B cell (primary cell): ENCODE data around the gene CLEC4M. TPM values are rescaled to one million over a fixed set of nuclear protein-coding genes. Genes with fewer than 3 reads are reported as not detected.

Source experiments
- ATAC-seq: fragments of 200-7000 bp; cut with Tn5 transposase; one replicate; pipeline ENCODE4 v1.10.0; 2021; ENCODE audit warnings: low read depth, mild to moderate bottlenecking, moderate number of reproducible peaks, moderate library complexity
- CTCF ChIA-PET: fragments of 350-600 bp; sonication (Branson Sonifier 250); formaldehyde crosslinking; loops from one replicate; lab custom pipeline; 2021; ENCODE audit warnings: antibody characterized with exemption, inconsistent platforms; lab: Charles Lee
- POLR2A ChIA-PET: fragments of 350-600 bp; sonication (Branson Sonifier 250); formaldehyde crosslinking; loops from one replicate; lab custom pipeline; 2021; ENCODE audit warnings: antibody characterized with exemption; lab: Charles Lee
- DNase-seq: peaks from one replicate; pipeline ENCODE4 v3.0.0; 2013
- H2AFZ ChIP-seq: 2 replicates; pipeline ENCODE4 v1.6.1; 2012; ENCODE audit warnings: mild to moderate bottlenecking, low read depth, low read length; ENCODE audit not compliant: insufficient read depth, poor library complexity, severe bottlenecking
- H3K27ac ChIP-seq, 2 donors: 1 replicate in 1 of 2; 2 replicates in 1 of 2; pipeline ENCODE4 v1.5.1; 2012 to 2013; ENCODE audit warnings: low read length in 2 of 2, mild to moderate bottlenecking in 2 of 2, moderate library complexity in 1 of 2
- H3K27me3 ChIP-seq, 4 experiments: fragments of 200-600 bp in 1 of 4; sonication (generic) in 1 of 4; replicated peaks in 1 of 4; 1 replicate in 2 of 4; 2 replicates in 2 of 4; pipeline versions ENCODE4 v1.6.1 to v1.7.0; 2013 to 2016; ENCODE audit warnings: low read length in 3 of 4, mild to moderate bottlenecking in 2 of 4, mixed read lengths in 1 of 4, moderate library complexity in 1 of 4; ENCODE audit not compliant: insufficient read depth in 4 of 4, control insufficient read depth in 3 of 4; ENCODE audit errors: control extremely low read depth in 1 of 4
- H3K36me3 ChIP-seq, 2 experiments: replicated peaks in 1 of 2; 1 replicate in 1 of 2; 2 replicates in 1 of 2; pipeline versions ENCODE4 v1.6.1 to v1.7.1; 2013; ENCODE audit warnings: low read length in 1 of 2; ENCODE audit not compliant: insufficient read depth in 2 of 2, control insufficient read depth in 1 of 2; ENCODE audit errors: control extremely low read depth in 1 of 2, extremely low read depth in 1 of 2
- H3K4me1 ChIP-seq, 2 donors: fragments of 200-600 bp in 1 of 2; sonication (generic) in 1 of 2; 1 replicate in 1 of 2; 2 replicates in 1 of 2; pipeline versions ENCODE4 v1.5.1 to v1.6.1; 2013 to 2017; ENCODE audit warnings: low read length in 2 of 2; ENCODE audit not compliant: control insufficient read depth in 2 of 2, insufficient read depth in 2 of 2
- H3K4me2 ChIP-seq: replicated peaks from 2 replicates; pipeline ENCODE3; 2012; ENCODE audit warnings: mild to moderate bottlenecking, low read depth, low read length; ENCODE audit not compliant: poor library complexity, severe bottlenecking
- H3K4me3 ChIP-seq, 5 experiments: fragments of 200-600 bp in 1 of 5; sonication (generic) in 1 of 5; 1 replicate in 3 of 5; 2 replicates in 2 of 5; pipeline versions ENCODE4 v1.5.1 to v1.7.0; 2011 to 2016; ENCODE audit warnings: low read length in 4 of 5, mild to moderate bottlenecking in 4 of 5, low read depth in 2 of 5, control low read depth in 1 of 5, moderate library complexity in 1 of 5; ENCODE audit not compliant: insufficient read depth in 1 of 5; ENCODE audit errors: control extremely low read depth in 1 of 5, extremely low read depth in 1 of 5
- H3K79me2 ChIP-seq: fragments of 200-600 bp; sonication (generic); one replicate; pipeline ENCODE4 v1.6.0; 2016; ENCODE audit warnings: low read length; ENCODE audit not compliant: control insufficient read depth, insufficient read depth
- H3K9ac ChIP-seq: fragments of 200-600 bp; sonication (generic); 2 replicates; pipeline ENCODE4 v1.6.1; 2017; ENCODE audit warnings: mild to moderate bottlenecking, low read length, moderate library complexity
- H3K9me3 ChIP-seq, 3 donors: one replicate each; pipeline versions ENCODE4 v1.6.1 to v1.7.1; 2013; ENCODE audit warnings: low read length in 2 of 3; ENCODE audit not compliant: control insufficient read depth in 2 of 3, insufficient read depth in 1 of 3; ENCODE audit errors: control extremely low read depth in 1 of 3
- H4K20me1 ChIP-seq: 2 replicates; pipeline ENCODE4 v1.6.0; 2012; ENCODE audit warnings: mild to moderate bottlenecking, low read length; ENCODE audit not compliant: insufficient read depth, control insufficient read depth, poor library complexity, severe bottlenecking
- H3K27ac Mint-ChIP-seq: one replicate; pipeline ENCODE4 v1.8.0; 2021; ENCODE audit warnings: mixed read lengths
- H3K27me3 Mint-ChIP-seq: one replicate; pipeline ENCODE4 v1.8.0; 2021; ENCODE audit warnings: mixed read lengths
- H3K4me1 Mint-ChIP-seq: one replicate; pipeline ENCODE4 v1.8.0; 2021; ENCODE audit warnings: mixed read lengths
- H3K4me3 Mint-ChIP-seq: one replicate; pipeline ENCODE4 v1.8.0; 2021; ENCODE audit warnings: mixed read lengths
- H3K9me3 Mint-ChIP-seq: one replicate; pipeline ENCODE4 v1.8.0; 2022; ENCODE audit warnings: mixed read lengths; ENCODE audit not compliant: insufficient read depth
- CTCF ChIP-seq: fragments of 200-600 bp; IDR thresholded peaks from one replicate; pipeline ENCODE4 v1.8.0; 2022; ENCODE audit warnings: antibody characterized with exemption, mild to moderate bottlenecking
- EZH2 ChIP-seq: IDR thresholded peaks from 2 replicates; pipeline ENCODE4 v1.6.1; 2012; ENCODE audit warnings: borderline replicate concordance, low read depth, mild to moderate bottlenecking, moderate library complexity, low read length; ENCODE audit not compliant: insufficient read depth, poor library complexity, severe bottlenecking
- WGBS: methylation state at CpG from one replicate; pipeline ENCODE4 v1.1.5; 2013; ENCODE audit warnings: missing lambda C conversion rate; ENCODE audit not compliant: insufficient coverage; 5-methylcytosine and 5-hydroxymethylcytosine counted together
- intact Hi-C: fragments of 100-400 bp; cut with micrococcal nuclease; formaldehyde crosslinking; loops from one replicate; pipeline ENCODE4 v1.10.0; 2022
- polyA plus RNA-seq: library from polyadenylated mRNA; depleted of rRNA; stranded (reverse); fragments of >200 nt; gene quantifications from 2 replicates; pipeline ENCODE4 v1.2.3, GENCODE V29; 2012
- total RNA-seq, 2 donors: library from RNA; stranded (reverse); fragments of 120-200 nt in 1 of 2; gene quantifications; 1 replicate in 1 of 2; 2 replicates in 1 of 2; pipeline versions ENCODE4 v1.2.3 to v1.2.4, GENCODE V29; 2013 to 2022

Gene CLEC4M
- total and polyA plus RNA-seq, 2 donors (not counting 1 experiment from before 2014, with no cell fraction given), result 0.10 to 0.52 TPM

- H3K9ac ChIP-seq, result no peak overlapping the region
- intact Hi-C loops, result loop anchor here (2.0 to 5.0 kb wide), 2 partner anchors 25 to 54 kb away; no protein-coding TSS in a partner anchor
- Mint-ChIP-seq H3K4me1 (peaks cover 52% of the 10 kb centered on the region), H3K27me3 (peaks cover 8% of the 10 kb centered on the region), H3K27ac (no peak overlapping the region), H3K4me3 (peak overlapping the region; percentile 30), H3K9me3 (no peaks in the 10 kb centered on the region)
- H3K4me2 ChIP-seq, result no peak overlapping the region
- H3K36me3 ChIP-seq, result no peaks in the 10 kb centered on the region
- WGBS, result 69% methylated on average over 2 of the region's 2 CpGs
- ChIA-PET CTCF (interaction anchor here (0.7 to 3.1 kb wide), 5 partner anchors 56 to 180 kb away, joined by 3 to 11 read pairs (median 4); partner anchors contain the start of genes MCEMP1 and TRAPPC5), POLR2A (interaction anchor here (0.7 to 1.4 kb wide), 3 partner anchors 38 to 583 kb away, joined by 3 to 9 read pairs (median 3); partner anchors contain the start of gene FCER2)
- no peak overlapping the region for H3K27ac ChIP-seq
- H2AFZ ChIP-seq, result no peak overlapping the region
- peaks cover 0 to 5% (median 0%) of the 10 kb centered on the region in 4 experiments for H3K27me3 ChIP-seq
- H3K79me2 ChIP-seq, result no peaks in the 10 kb centered on the region
- peak; percentile 43 for DNase-seq
- H3K9me3 ChIP-seq, result peaks cover 2 to 4% (median 3%) of the 10 kb centered on the region in 3 donors
- no peak overlapping the region for H3K4me3 ChIP-seq
- TF ChIP-seq CTCF (no peak), EZH2 (no peak)
- peaks cover 28 to 30% of the 10 kb centered on the region in 2 donors for H3K4me1 ChIP-seq
- H4K20me1 ChIP-seq, result no peaks in the 10 kb centered on the region
- ATAC-seq, result peak; percentile 88
Measured at GRCh38 chr19:7743425-7743841, 19.6 kb upstream of the CLEC4M start.

- ChIA-PET POLR2A (interaction anchor here (0.7 to 1.4 kb wide), 3 partner anchors 39 to 584 kb away, joined by 3 to 9 read pairs (median 3); partner anchors contain the start of gene FCER2), CTCF (interaction anchor here (0.9 to 3.1 kb wide), 4 partner anchors 55 to 66 kb away, joined by 3 to 11 read pairs (median 6); partner anchors contain the start of genes MCEMP1 and TRAPPC5)
- DNase-seq (peak; percentile 31), ATAC-seq (no peak)
- Histone ChIP-seq H3K4me3 (no peak overlapping the region), H3K4me1 (peaks cover 34 to 36% of the 10 kb centered on the region in 2 donors), H3K27ac (no peak overlapping the region), H3K4me2 (no peak overlapping the region), H2AFZ (no peak overlapping the region), H3K27me3 (peaks cover 0 to 5% (median 0%) of the 10 kb centered on the region in 4 experiments), H4K20me1 (no peaks in the 10 kb centered on the region), H3K9me3 (peaks cover 3 to 4% (median 3%) of the 10 kb centered on the region in 3 donors), H3K79me2 (no peaks in the 10 kb centered on the region), H3K36me3 (no peaks in the 10 kb centered on the region), H3K9ac (no peak overlapping the region)
- 60% methylated on average over 4 of the region's 5 CpGs for WGBS
- Mint-ChIP-seq H3K9me3 (no peaks in the 10 kb centered on the region), H3K4me3 (peak overlapping the region; percentile 18), H3K27me3 (peaks cover 8% of the 10 kb centered on the region), H3K27ac (peak overlapping the region; percentile 4), H3K4me1 (peaks cover 55% of the 10 kb centered on the region)
- intact Hi-C loops, result loop anchor here (5.0 kb wide), 1 partner anchor 53 kb away; no protein-coding TSS in a partner anchor
- TF ChIP-seq CTCF, result no peak
- TF ChIP-seq EZH2, result no peak
Measured at GRCh38 chr19:7744199-7744786, 18.8 kb upstream of the CLEC4M start.
